Parathyroid adenoma (tissue), 2 donors: ENCODE results near the gene ODAD2.

Experiments used
- H2AFZ ChIP-seq: fragments of 300-600 bp; sonication (generic); one replicate; pipeline ENCODE4 v1.7.0; 2017; ENCODE audit warnings: antibody characterized with exemption, mild to moderate bottlenecking
- H3K27ac ChIP-seq: fragments of 300-600 bp; sonication (generic); one replicate; pipeline ENCODE4 v1.7.0; 2017
- H3K27me3 ChIP-seq: fragments of 300-600 bp; sonication (generic); one replicate; pipeline ENCODE4 v1.7.0; 2017; ENCODE audit warnings: low read length; ENCODE audit not compliant: control insufficient read depth, insufficient read depth
- H3K36me3 ChIP-seq: fragments of 300-600 bp; sonication (generic); one replicate; pipeline ENCODE4 v1.7.0; 2017; ENCODE audit warnings: low read length; ENCODE audit not compliant: control insufficient read depth, insufficient read depth
- H3K4me1 ChIP-seq: fragments of 300-600 bp; sonication (generic); one replicate; pipeline ENCODE4 v1.7.0; 2017; ENCODE audit warnings: control low read depth
- H3K4me2 ChIP-seq: fragments of 300-600 bp; sonication (generic); one replicate; pipeline ENCODE4 v1.7.0; 2017; ENCODE audit warnings: low read length
- H3K4me3 ChIP-seq: fragments of 300-600 bp; sonication (generic); one replicate; pipeline ENCODE4 v1.7.0; 2017; ENCODE audit warnings: low read depth, low read length
- H3K79me2 ChIP-seq: fragments of 300-600 bp; sonication (generic); one replicate; pipeline ENCODE4 v1.7.0; 2017; ENCODE audit warnings: control low read depth
- H3K9ac ChIP-seq: fragments of 300-600 bp; sonication (generic); one replicate; pipeline ENCODE4 v1.7.0; 2017; ENCODE audit warnings: mild to moderate bottlenecking
- H3K9me3 ChIP-seq: fragments of 300-600 bp; sonication (generic); one replicate; pipeline ENCODE4 v1.7.0; 2017; ENCODE audit warnings: low read length; ENCODE audit not compliant: control insufficient read depth
- TF ChIP-seq, protein P1 (sequence below): fragments of 300-600 bp; sonication (generic); IDR thresholded peaks from one replicate; pipeline ENCODE4 v1.7.0; 2017; ENCODE audit warnings: antibody characterized with exemption, mild to moderate bottlenecking
- donor health status: primary hyperparathyroidism.

Gene ODAD2

DNA sequence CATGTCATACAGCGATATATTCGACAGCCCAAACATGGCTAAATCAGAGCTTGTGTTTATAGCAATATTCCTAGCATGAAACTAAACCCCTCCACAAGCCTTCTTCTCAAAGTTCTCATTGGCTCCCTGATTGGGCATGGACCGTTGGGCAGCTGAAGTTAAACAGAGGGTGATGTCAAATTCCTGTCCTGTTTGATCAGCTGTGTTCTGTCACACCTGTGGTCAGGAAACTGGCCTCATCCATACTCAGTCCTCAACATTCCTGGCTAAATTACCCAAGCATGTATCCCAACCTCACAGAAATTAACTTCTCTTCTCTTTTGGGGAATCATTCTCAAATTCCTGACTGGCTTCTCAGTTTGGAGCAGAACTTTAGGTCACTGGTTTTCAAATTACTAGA, 107.9 kb downstream of the ODAD2 start:
- Histone ChIP-seq H3K9me3 (no peaks in the 10 kb centered on the region), H3K4me3 (no peak overlapping the region), H3K79me2 (no peaks in the 10 kb centered on the region), H3K4me1 (no peaks in the 10 kb centered on the region), H3K27me3 (no peaks in the 10 kb centered on the region), H3K9ac (no peak overlapping the region), H3K36me3 (no peaks in the 10 kb centered on the region), H3K27ac (no peak overlapping the region), H3K4me2 (no peak overlapping the region), H2AFZ (no peak overlapping the region)
- TF ChIP-seq, protein P1, sequence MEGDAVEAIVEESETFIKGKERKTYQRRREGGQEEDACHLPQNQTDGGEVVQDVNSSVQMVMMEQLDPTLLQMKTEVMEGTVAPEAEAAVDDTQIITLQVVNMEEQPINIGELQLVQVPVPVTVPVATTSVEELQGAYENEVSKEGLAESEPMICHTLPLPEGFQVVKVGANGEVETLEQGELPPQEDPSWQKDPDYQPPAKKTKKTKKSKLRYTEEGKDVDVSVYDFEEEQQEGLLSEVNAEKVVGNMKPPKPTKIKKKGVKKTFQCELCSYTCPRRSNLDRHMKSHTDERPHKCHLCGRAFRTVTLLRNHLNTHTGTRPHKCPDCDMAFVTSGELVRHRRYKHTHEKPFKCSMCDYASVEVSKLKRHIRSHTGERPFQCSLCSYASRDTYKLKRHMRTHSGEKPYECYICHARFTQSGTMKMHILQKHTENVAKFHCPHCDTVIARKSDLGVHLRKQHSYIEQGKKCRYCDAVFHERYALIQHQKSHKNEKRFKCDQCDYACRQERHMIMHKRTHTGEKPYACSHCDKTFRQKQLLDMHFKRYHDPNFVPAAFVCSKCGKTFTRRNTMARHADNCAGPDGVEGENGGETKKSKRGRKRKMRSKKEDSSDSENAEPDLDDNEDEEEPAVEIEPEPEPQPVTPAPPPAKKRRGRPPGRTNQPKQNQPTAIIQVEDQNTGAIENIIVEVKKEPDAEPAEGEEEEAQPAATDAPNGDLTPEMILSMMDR: no peak

DNA sequence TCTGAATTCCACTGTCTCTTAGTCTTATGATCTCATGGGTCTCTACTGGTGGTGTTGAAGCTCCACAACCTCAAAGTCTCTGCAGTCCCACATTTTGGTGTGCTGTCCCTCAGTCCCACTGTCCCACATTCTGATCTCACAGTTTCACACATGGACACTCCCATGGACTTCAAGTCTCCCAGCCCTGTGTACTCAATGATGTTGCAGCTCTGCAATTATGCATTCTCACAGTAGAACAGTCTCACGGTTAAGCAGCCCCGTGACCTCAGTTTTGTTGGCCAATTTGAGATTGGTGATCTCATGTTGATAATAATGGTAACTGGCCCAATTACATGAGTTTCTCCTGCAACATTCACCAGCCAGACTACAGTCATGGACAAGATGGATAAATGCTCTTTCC, 109.4 kb downstream of the ODAD2 start:
- H3K9me3 ChIP-seq: no peaks in the 10 kb centered on the region
- H3K4me1 ChIP-seq: no peaks in the 10 kb centered on the region
- H3K27me3 ChIP-seq: no peaks in the 10 kb centered on the region
- no peaks in the 10 kb centered on the region for H3K79me2 ChIP-seq
- no peak overlapping the region for H3K9ac ChIP-seq
- H3K4me3 ChIP-seq: no peak overlapping the region
- H3K4me2 ChIP-seq: no peak overlapping the region
- no peak overlapping the region for H2AFZ ChIP-seq
- TF ChIP-seq, protein P1: no peak
- no peak overlapping the region for H3K27ac ChIP-seq
- H3K36me3 ChIP-seq: no peaks in the 10 kb centered on the region

DNA sequence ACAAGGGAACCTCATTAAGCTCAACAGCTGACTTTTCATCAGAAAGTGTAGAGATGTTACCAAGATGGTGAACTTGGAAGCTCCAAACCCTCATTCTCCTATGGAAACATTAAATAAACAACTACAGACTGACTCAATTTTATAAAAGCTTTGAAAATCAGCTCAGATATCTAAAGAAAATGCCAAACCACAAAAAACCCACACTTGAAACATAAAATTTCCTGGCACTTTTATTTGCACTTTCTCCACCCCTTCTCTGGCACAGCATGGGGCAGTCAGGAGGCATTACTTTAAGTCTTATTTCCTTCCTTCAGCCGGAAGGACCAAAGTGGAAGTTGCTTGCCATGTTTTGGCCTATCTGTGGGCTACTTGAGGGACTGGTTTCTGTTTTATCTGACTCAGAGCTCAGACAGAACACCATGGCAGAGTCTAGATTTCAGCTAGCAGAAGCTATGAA, 114.7 kb downstream of the ODAD2 start:
- Histone ChIP-seq H3K9me3 (no peaks in the 10 kb centered on the region), H3K4me1 (no peaks in the 10 kb centered on the region), H3K27ac (no peak overlapping the region), H3K9ac (no peak overlapping the region), H3K36me3 (no peaks in the 10 kb centered on the region), H3K79me2 (no peaks in the 10 kb centered on the region), H3K4me2 (no peak overlapping the region), H3K27me3 (no peaks in the 10 kb centered on the region), H3K4me3 (no peak overlapping the region), H2AFZ (no peak overlapping the region)
- TF ChIP-seq, protein P1: no peak

DNA sequence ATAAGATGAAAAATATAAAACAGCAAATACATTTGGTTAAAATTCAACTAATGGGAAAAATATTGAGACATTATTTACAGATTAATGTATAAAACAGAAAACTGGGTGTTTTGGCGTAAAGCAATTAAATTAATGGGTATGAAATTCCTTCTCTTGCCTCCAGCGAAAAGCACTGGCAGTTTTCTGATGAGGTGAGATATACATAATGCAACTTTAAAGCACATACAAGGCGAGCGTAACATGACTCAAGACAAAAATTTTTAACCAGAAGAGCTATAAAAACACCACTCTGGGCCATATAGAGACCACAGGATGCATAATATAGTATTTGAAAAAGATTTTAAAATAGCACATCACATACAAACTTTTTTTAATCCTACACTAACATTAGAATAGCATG, 120.6 kb downstream of the ODAD2 start:
- H3K79me2 ChIP-seq: no peaks in the 10 kb centered on the region
- no peak overlapping the region for H3K27ac ChIP-seq
- TF ChIP-seq, protein P1: no peak

DNA sequence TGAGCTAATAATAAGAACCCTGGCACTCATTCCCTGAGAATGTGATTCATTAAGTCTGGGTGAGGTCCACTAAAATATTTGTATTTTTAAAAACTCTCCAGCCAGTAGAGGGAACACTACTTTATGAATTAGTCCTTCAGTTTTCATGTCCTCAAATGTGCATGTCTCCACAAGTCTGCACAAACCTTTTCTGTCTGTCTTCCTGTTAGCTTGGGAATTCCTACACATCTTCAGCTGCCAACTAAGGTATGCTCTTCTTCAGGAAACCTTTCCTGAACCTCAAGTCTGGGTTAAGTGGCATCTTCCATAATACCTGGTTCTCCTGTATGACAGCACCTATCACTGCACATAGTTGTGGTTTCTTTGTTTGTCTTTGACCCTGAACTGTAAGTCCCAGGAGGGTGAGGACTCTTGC, 133.7 kb downstream of the ODAD2 start:
- H3K4me2 ChIP-seq: no peak overlapping the region
- TF ChIP-seq, protein P1: no peak
- no peak overlapping the region for H2AFZ ChIP-seq
- H3K27ac ChIP-seq: no peak overlapping the region
- no peaks in the 10 kb centered on the region for H3K79me2 ChIP-seq
- no peaks in the 10 kb centered on the region for H3K36me3 ChIP-seq
- H3K4me3 ChIP-seq: no peak overlapping the region
- H3K9ac ChIP-seq: no peak overlapping the region
- H3K9me3 ChIP-seq: no peaks in the 10 kb centered on the region
- H3K4me1 ChIP-seq: no peaks in the 10 kb centered on the region
- no peaks in the 10 kb centered on the region for H3K27me3 ChIP-seq

More for the DNA sequence above, 120.6 kb downstream of the ODAD2 start:
- no peaks in the 10 kb centered on the region for H3K4me1 ChIP-seq
- no peak overlapping the region for H3K9ac ChIP-seq
- no peak overlapping the region for H3K4me3 ChIP-seq
- H2AFZ ChIP-seq: no peak overlapping the region
- H3K27me3 ChIP-seq: no peaks in the 10 kb centered on the region
- H3K36me3 ChIP-seq: no peaks in the 10 kb centered on the region
- H3K9me3 ChIP-seq: no peaks in the 10 kb centered on the region
- H3K4me2 ChIP-seq: no peak overlapping the region
